Loucy (cell line): ENCODE measurements around the gene ZNF791.
A peak's percentile ranks its signal among the peaks of the same experiment; 100 is the strongest.

Experiments used
- H2AFZ ChIP-seq: fragments of 200-600 bp; sonication (generic); 2 replicates; pipeline ENCODE4 v1.6.0; 2016; ENCODE audit warnings: antibody characterized with exemption, mild to moderate bottlenecking, low read length, moderate library complexity
- H3F3A ChIP-seq: fragments of 200-600 bp; 2 replicates; pipeline ENCODE4 v1.6.0; 2016; ENCODE audit warnings: antibody characterized with exemption, low read depth, mild to moderate bottlenecking
- H3K27me3 ChIP-seq: fragments of 200-600 bp; sonication (generic); 2 replicates; pipeline ENCODE4 v1.6.1; 2014; ENCODE audit warnings: low read length, mild to moderate bottlenecking; ENCODE audit not compliant: insufficient read depth, poor library complexity, severe bottlenecking
- H3K36me3 ChIP-seq: fragments of 200-600 bp; sonication (generic); 2 replicates; pipeline ENCODE4 v1.6.1; 2016; ENCODE audit warnings: low read length; ENCODE audit not compliant: insufficient read depth
- H3K4me1 ChIP-seq: fragments of 200-600 bp; sonication (generic); 2 replicates; pipeline ENCODE4 v1.5.1; 2014; ENCODE audit warnings: low read length, mild to moderate bottlenecking; ENCODE audit not compliant: insufficient read depth, poor library complexity, severe bottlenecking
- H3K4me2 ChIP-seq: fragments of 200-600 bp; sonication (generic); 2 replicates; pipeline ENCODE4 v1.6.0; 2014; ENCODE audit warnings: antibody characterized with exemption, low read length, low read depth, mild to moderate bottlenecking; ENCODE audit not compliant: poor library complexity, severe bottlenecking
- H3K4me3 ChIP-seq: fragments of 200-600 bp; sonication (generic); 2 replicates; pipeline ENCODE4 v1.5.1; 2014; ENCODE audit warnings: low read length, mild to moderate bottlenecking, mixed read lengths; ENCODE audit not compliant: poor library complexity, severe bottlenecking
- H3K79me2 ChIP-seq: fragments of 200-600 bp; sonication (generic); 2 replicates; pipeline ENCODE4 v1.6.1; 2014; ENCODE audit warnings: low read length; ENCODE audit not compliant: insufficient read depth
- H3K9ac ChIP-seq: fragments of 200-600 bp; sonication (generic); 2 replicates; pipeline ENCODE4 v1.6.0; 2014; ENCODE audit warnings: mild to moderate bottlenecking, low read depth, low read length, moderate library complexity; ENCODE audit not compliant: poor library complexity, severe bottlenecking
- H3K9me2 ChIP-seq: fragments of 200-600 bp; sonication (generic); replicated peaks from 2 replicates; pipeline ENCODE4 v1.6.1; 2016; ENCODE audit warnings: low read depth, low read length, mixed read lengths
- H3K9me3 ChIP-seq: fragments of 200-600 bp; sonication (generic); 2 replicates; pipeline ENCODE4 v1.6.1; 2014; ENCODE audit warnings: mild to moderate bottlenecking, antibody characterized with exemption, low read length, low read depth; ENCODE audit not compliant: insufficient read depth
- H4K20me1 ChIP-seq: fragments of 200-600 bp; sonication (generic); 2 replicates; pipeline ENCODE4 v1.6.0; 2014; ENCODE audit warnings: antibody characterized with exemption, low read length, mild to moderate bottlenecking; ENCODE audit not compliant: insufficient read depth, poor library complexity, severe bottlenecking
- CTCF ChIP-seq: fragments of 200-600 bp; sonication (generic); conservative IDR thresholded peaks from 2 replicates; pipeline ENCODE4 v1.5.1; 2014; ENCODE audit warnings: mild to moderate bottlenecking, antibody characterized with exemption, low read length
- EZH2phosphoT487 ChIP-seq: fragments of 200-600 bp; IDR thresholded peaks from 2 replicates; pipeline ENCODE4 v1.6.1; 2018; ENCODE audit warnings: antibody characterized with exemption, mild to moderate bottlenecking, moderate library complexity, borderline replicate concordance

ZNF791 gene

DNA sequence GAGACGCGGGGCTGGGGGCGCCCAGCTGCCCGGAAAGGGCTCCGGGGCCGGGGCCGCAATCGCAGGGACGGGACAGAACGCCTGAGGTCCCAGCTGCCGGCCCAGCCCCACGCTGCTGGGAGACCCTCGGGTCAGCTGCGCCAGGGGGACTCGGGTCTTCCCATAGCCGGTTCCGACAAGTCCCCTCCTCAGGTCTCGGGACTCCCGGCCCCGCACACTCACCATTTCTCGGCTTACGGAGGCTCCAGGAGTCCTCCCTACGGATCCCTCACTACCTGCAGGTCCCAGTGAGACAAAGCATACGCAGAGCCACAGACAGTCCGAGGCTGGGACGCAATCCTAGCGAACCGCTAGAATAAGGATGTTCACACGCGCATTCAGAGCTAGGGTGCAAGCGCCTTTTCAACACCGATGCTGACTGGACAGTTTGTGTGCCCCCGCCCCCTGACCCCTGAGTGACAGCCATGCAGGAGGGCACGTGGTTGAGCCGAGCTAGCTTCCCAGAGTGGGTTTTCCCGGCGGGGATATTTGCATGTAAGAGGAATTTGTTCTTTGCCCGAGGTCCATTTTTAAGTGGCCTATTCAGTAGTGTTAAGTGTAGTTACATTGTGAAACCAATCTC lies 13.7 kb upstream of the ZNF791 start:
- Histone ChIP-seq H3F3A (no peaks in the 10 kb centered on the region), H3K9me2 (no peaks in the 10 kb centered on the region), H3K4me1 (no peaks in the 10 kb centered on the region), H3K4me2 (no peak overlapping the region), H3K9me3 (no peaks in the 10 kb centered on the region), H3K4me3 (no peak overlapping the region), H2AFZ (no peak overlapping the region), H3K9ac (no peak overlapping the region), H4K20me1 (no peaks in the 10 kb centered on the region), H3K27me3 (no peaks in the 10 kb centered on the region), H3K36me3 (peaks cover 4% of the 10 kb centered on the region; the same call in 1 of the 2 replicates), H3K79me2 (no peaks in the 10 kb centered on the region)
- TF ChIP-seq EZH2phosphoT487 (no peak), CTCF (no peak)

DNA sequence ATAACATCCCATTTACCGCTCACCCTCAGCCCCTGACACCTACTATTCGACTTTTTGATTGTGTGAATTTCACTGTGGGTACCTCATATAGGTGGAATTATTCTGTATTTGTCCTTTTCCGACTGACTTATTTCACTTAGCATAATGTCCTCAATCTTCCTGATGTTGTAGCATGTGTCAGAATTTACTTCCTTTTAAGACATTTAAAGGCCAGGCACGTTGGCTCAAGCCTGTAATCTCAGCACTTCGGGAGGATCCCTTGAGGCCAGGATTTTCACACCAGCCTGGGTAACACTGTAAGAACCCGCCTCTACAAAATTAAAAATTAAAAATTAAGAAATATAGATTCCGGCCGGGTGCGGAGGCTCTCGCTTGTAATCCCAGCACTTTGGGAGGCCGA lies 13.1 kb upstream of the ZNF791 start:
- H3K36me3 ChIP-seq = peaks cover 4% of the 10 kb centered on the region; the same call in 1 of the 2 replicates
- H3K27me3 ChIP-seq = no peaks in the 10 kb centered on the region
- H3F3A ChIP-seq = no peaks in the 10 kb centered on the region
- no peaks in the 10 kb centered on the region for H3K9me3 ChIP-seq
- no peaks in the 10 kb centered on the region for H3K9me2 ChIP-seq
- no peak overlapping the region for H3K4me3 ChIP-seq
- H4K20me1 ChIP-seq = no peaks in the 10 kb centered on the region
- no peak for TF ChIP-seq CTCF
- no peak for TF ChIP-seq EZH2phosphoT487
- H3K79me2 ChIP-seq = peaks cover 1% of the 10 kb centered on the region; the same call in 1 of the 2 replicates
- no peaks in the 10 kb centered on the region for H3K4me1 ChIP-seq
- no peak overlapping the region for H2AFZ ChIP-seq
- H3K4me2 ChIP-seq = no peak overlapping the region
- H3K9ac ChIP-seq = no peak overlapping the region

DNA sequence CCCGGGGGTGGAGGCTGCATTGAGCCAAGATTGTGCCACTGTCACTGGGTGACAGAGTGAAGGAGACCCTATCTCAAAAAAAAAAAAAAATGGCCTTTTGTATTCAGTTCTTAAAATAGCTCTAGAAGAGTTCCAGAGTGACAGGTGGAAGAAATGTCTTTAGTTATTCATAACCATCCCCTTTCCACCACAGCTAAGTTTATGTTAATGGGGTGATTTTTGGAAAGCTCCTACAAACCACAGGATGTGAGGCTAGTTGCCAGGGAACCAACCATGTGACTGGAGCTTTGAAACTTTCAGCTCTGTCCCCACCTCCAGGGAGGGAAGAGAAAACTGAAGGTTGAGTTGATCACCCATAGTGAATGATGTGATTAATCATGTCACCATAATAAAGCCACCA lies 7.0 kb upstream of the ZNF791 start:
- Histone ChIP-seq H3K9me3 (no peaks in the 10 kb centered on the region), H3F3A (no peaks in the 10 kb centered on the region), H2AFZ (no peak overlapping the region), H3K27me3 (no peaks in the 10 kb centered on the region), H3K4me2 (peak overlapping the region; percentile 31), H3K79me2 (peaks cover 13% of the 10 kb centered on the region; the same call in 1 of the 2 replicates), H3K4me3 (no peak overlapping the region), H3K36me3 (no peaks in the 10 kb centered on the region), H3K4me1 (peaks cover 4% of the 10 kb centered on the region), H3K9ac (no peak overlapping the region), H4K20me1 (peaks cover 3% of the 10 kb centered on the region), H3K9me2 (no peaks in the 10 kb centered on the region)
- TF ChIP-seq CTCF (no peak), EZH2phosphoT487 (no peak)
